Measurements from ENCODE around the gene SSH2.

SSH2 gene

DNA sequence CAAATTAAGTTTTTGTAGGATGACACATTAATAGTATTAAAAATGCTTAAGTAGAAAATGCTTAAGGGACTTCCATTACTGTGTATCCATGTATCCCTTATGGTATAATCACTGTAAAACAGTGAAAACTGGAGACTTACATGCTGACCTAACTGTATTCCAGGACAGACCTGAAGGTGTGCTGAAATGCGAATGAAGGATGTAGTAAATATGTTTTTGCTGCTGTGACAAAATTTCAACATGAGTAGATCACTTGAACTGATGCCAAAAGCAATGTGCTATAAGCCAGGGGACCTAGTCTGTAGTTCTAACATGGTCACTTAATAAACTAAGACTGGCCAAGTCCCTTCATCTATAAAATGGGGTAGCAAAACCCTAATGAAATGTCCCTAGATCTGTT is 165.3 kb downstream of the SSH2 start:
- Histone ChIP-seq H3K4me2 (ENCODE audit: low read depth, low read length, poor library complexity, severe bottlenecking) (no peak overlapping the region), H4K20me1 (ENCODE audit: low read depth, low read length) (0 out of 2 replicates have a peak, but pooled peaks cover under 1% of the 10 kb centered on the region), H3K27ac (ENCODE audit: low read depth, low read length) (no peak overlapping the region), H3K4me3 (ENCODE audit: insufficient read depth, low read length, poor library complexity, severe bottlenecking) (no peak overlapping the region), H3K36me3 (ENCODE audit: low read length) (no peaks in the 10 kb centered on the region), H3K9ac (ENCODE audit: low read length) (no peak overlapping the region), H3K27me3 (ENCODE audit: low read length) (no peaks in the 10 kb centered on the region), H3K79me2 (ENCODE audit: insufficient read depth, low read length) (peaks cover 14% of the 10 kb centered on the region), H3K9me3 (ENCODE audit: insufficient read depth, low read length) (no peaks in the 10 kb centered on the region), H3K9me2 (replicated peaks; ENCODE audit: insufficient read depth, low read length) (no peaks in the 10 kb centered on the region), H3F3A (ENCODE audit: insufficient read depth) (peaks cover 42% of the 10 kb centered on the region), H2AFZ (ENCODE audit: low read depth, low read length, severe bottlenecking) (no peak overlapping the region)
- TF ChIP-seq CTCF (IDR thresholded peaks at IDR 0.05; ENCODE audit: insufficient read depth, low read length, poor library complexity, severe bottlenecking): no peak
- TF ChIP-seq EZH2phosphoT487 (conservative IDR thresholded peaks at IDR 0.05; ENCODE audit: low read length): no peak

- TF ChIP-seq EZH2phosphoT487 (conservative IDR thresholded peaks at IDR 0.05; ENCODE audit: low read length) (no peak), CTCF (IDR thresholded peaks at IDR 0.05; ENCODE audit: insufficient read depth, low read length, poor library complexity, severe bottlenecking) (no peak)
- H3K9me3 ChIP-seq (ENCODE audit: insufficient read depth, low read length): no peaks in the 10 kb centered on the region
- no peak overlapping the region for H3K4me2 ChIP-seq (ENCODE audit: low read depth, low read length, poor library complexity, severe bottlenecking)
- H3K36me3 ChIP-seq (ENCODE audit: low read length): no peaks in the 10 kb centered on the region
- H2AFZ ChIP-seq (ENCODE audit: low read depth, low read length, severe bottlenecking): no peak overlapping the region
- no peak overlapping the region for H3K4me3 ChIP-seq (ENCODE audit: insufficient read depth, low read length, poor library complexity, severe bottlenecking)
- peaks cover 19% of the 10 kb centered on the region for H3K79me2 ChIP-seq (ENCODE audit: insufficient read depth, low read length)
- no peaks in the 10 kb centered on the region for H3K9me2 ChIP-seq (replicated peaks; ENCODE audit: insufficient read depth, low read length)
- no peak overlapping the region for H3K27ac ChIP-seq (ENCODE audit: low read depth, low read length)
- peaks cover 47% of the 10 kb centered on the region for H3F3A ChIP-seq (ENCODE audit: insufficient read depth)
- H3K27me3 ChIP-seq (ENCODE audit: low read length): no peaks in the 10 kb centered on the region
- 0 out of 2 replicates have a peak, but pooled peaks cover 3% of the 10 kb centered on the region for H4K20me1 ChIP-seq (ENCODE audit: low read depth, low read length)
- H3K9ac ChIP-seq (ENCODE audit: low read length): no peak overlapping the region
These were observed 165.8 kb downstream of the SSH2 start for GRCh38 chr17:29764217-29764616.

DNA sequence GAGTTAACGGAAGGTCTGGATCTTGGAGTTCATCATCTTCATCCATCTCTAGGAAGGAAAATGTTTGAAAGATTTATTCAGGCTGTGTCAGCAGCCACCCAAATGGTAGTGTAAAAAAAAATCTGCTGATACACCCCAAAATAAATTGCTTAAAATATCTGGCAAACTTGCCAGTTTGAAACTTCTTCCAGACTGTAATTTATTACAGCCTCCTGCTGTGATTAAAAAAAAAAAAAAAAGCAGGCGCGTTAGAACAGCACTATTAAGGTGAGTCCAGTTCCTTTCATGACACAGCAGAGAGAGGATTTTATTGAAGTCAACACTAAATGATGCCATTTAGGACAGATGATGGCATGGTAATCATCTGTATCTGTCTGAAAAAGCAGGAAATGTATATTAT is 166.8 kb downstream of the SSH2 start:
- Histone ChIP-seq H3K27me3 (ENCODE audit: low read length) (no peaks in the 10 kb centered on the region), H3K27ac (ENCODE audit: low read depth, low read length) (no peak overlapping the region), H3F3A (ENCODE audit: insufficient read depth) (peaks cover 49% of the 10 kb centered on the region), H4K20me1 (ENCODE audit: low read depth, low read length) (0 out of 2 replicates have a peak, but pooled peaks cover 3% of the 10 kb centered on the region), H3K9me3 (ENCODE audit: insufficient read depth, low read length) (no peaks in the 10 kb centered on the region), H3K4me3 (ENCODE audit: insufficient read depth, low read length, poor library complexity, severe bottlenecking) (no peak overlapping the region), H3K9ac (ENCODE audit: low read length) (no peak overlapping the region), H3K79me2 (ENCODE audit: insufficient read depth, low read length) (peaks cover 28% of the 10 kb centered on the region), H3K9me2 (replicated peaks; ENCODE audit: insufficient read depth, low read length) (no peaks in the 10 kb centered on the region), H2AFZ (ENCODE audit: low read depth, low read length, severe bottlenecking) (no peak overlapping the region), H3K4me2 (ENCODE audit: low read depth, low read length, poor library complexity, severe bottlenecking) (no peak overlapping the region), H3K36me3 (ENCODE audit: low read length) (no peaks in the 10 kb centered on the region)
- TF ChIP-seq CTCF (IDR thresholded peaks at IDR 0.05; ENCODE audit: insufficient read depth, low read length, poor library complexity, severe bottlenecking): no peak

Measured in SU-DHL-6 (cell line).